Measurements from ENCODE around the gene SEC24D.

SEC24D gene

DNA sequence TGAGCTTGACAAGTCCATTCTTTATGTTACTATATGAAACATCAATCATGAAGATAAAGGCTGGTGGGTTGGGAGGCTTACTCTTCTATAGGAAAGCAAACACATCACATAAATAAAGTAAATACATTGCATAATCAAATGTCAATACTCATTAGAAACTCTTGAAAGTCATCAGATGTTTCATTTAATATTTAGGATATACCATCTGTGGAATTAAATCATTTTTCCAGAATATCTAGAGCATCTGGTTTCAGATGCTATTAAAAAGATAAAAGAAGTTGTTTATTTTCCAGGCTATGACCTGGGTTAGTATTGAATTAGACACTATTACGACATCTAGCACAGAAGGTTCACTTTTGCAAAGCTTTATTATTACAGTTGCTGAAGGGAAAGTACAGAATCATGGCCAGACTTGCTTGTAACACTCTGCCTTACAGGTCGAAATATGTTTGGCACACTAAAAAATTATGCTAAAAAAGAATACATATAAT lies 78.1 kb downstream of the SEC24D start:
- H3K36me3 Mint-ChIP-seq, result peaks cover 8% of the 10 kb centered on the region
- no peak overlapping the region for H3K4me3 Mint-ChIP-seq
- no peaks in the 10 kb centered on the region for H3K4me1 Mint-ChIP-seq
- no peaks in the 10 kb centered on the region for H3K27me3 Mint-ChIP-seq
- H3K9me3 Mint-ChIP-seq, result no peaks in the 10 kb centered on the region
- no peak overlapping the region for H3K27ac Mint-ChIP-seq

DNA sequence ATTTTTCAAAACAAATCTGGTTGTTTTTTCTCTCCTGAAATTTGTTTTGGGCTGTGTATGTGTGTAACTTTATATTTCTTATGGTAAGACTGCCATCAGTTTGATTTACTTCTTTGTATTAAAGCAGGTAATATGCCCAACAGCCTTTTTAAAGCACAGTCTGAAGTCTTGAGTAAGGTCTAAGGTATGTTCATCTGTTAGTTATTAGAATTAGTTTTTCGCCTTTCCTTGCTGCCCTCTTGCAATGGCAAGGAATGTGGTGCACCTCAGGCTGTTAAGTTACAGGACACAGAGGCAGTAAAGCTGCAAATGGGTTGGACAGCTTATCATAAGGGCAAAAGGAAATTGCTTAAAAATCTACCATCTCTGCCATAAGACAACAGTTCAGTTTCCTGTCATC lies 79.0 kb downstream of the SEC24D start:
- Mint-ChIP-seq H3K36me3 (peaks cover 9% of the 10 kb centered on the region), H3K4me3 (no peak overlapping the region), H3K27me3 (no peaks in the 10 kb centered on the region), H3K4me1 (no peaks in the 10 kb centered on the region), H3K27ac (no peak overlapping the region), H3K9me3 (no peaks in the 10 kb centered on the region)

GRCh38 chr4:118756429-118756828 lies 79.5 kb downstream of the SEC24D start:
- no peaks in the 10 kb centered on the region for H3K27me3 Mint-ChIP-seq
- H3K27ac Mint-ChIP-seq, result no peak overlapping the region
- H3K4me1 Mint-ChIP-seq, result no peaks in the 10 kb centered on the region
- H3K9me3 Mint-ChIP-seq, result no peaks in the 10 kb centered on the region
- H3K4me3 Mint-ChIP-seq, result no peak overlapping the region
- peaks cover 14% of the 10 kb centered on the region for H3K36me3 Mint-ChIP-seq

DNA sequence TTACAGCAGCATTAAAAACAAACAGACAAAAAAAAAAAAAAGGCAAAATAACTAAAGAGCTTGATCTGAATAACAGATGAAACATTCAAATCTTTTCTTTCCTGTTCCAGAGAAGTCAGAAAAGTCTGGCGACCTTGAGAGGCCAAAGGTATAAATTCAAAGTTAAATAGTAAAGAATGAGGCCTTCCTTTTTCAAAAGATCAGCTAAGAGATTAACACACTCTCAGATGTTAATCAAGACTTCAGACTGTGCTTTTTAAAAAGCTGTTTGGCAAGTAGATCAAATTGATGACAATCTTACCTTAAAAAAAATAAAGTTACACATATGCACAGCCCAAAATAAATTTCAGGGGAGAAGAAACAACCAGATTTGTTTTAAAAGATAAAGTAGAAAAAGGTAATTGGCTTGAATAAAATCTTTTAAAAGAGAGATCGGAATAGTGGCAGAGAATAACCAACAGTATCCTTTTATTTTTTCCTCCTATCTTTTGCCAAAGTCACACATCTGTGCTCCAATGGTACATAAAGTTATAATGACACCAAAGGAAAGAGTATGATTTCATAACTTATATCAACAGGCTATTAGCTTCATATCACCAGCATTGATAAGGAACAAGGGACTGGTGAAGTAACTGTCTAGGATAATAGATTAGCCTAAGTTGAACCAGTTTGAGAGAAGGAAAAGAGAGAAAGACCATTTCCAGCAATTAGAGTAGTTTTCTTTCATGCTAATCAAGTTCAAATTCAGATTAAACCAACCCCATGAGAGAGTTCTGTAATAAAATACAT lies 80.3 kb downstream of the SEC24D start:
- Mint-ChIP-seq H3K36me3 (peaks cover 11% of the 10 kb centered on the region), H3K27ac (no peak overlapping the region), H3K4me3 (no peak overlapping the region), H3K4me1 (no peaks in the 10 kb centered on the region), H3K27me3 (no peaks in the 10 kb centered on the region), H3K9me3 (no peaks in the 10 kb centered on the region)

DNA sequence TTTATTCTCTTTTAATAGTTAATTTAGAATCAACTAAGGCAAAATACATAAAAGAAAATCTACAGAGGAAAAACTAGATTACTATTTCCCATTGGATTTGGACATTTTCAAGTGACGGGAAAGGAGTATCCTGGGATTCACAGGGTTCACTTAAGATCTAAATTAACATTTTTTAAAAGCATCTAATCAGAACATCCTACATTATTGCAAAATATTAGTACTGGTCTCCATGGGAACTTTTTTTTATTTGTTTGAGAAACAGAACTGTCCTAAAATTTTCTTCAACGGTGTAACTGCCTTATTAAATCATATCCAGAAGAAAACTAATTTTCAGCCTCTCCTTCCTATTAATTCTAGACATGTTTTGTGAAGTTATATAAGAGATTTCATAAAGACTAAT lies 81.0 kb downstream of the SEC24D start:
- Mint-ChIP-seq H3K27me3 (no peaks in the 10 kb centered on the region), H3K4me1 (no peaks in the 10 kb centered on the region), H3K9me3 (no peaks in the 10 kb centered on the region), H3K27ac (no peak overlapping the region), H3K36me3 (peaks cover 11% of the 10 kb centered on the region), H3K4me3 (no peak overlapping the region)

DNA sequence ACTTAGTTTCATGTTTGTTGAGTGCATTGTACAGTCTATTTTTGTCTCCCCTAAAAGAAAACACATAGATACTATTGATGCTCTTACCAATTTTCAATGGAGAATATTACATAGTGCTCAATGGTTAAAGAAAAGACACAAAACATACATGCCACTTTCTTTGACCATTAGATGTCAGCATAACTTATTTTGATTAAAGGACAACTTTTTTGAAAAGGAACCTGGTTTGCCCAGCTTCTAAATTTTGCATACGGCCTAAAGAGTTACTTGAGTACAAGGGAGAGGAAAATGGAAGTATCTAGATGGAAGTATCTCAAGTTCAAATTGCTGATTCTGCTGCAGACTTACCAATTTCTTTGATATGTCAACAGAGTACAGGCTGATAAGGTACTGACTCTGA lies 82.2 kb downstream of the SEC24D start:
- Mint-ChIP-seq H3K36me3 (peaks cover 13% of the 10 kb centered on the region), H3K27ac (no peak overlapping the region), H3K9me3 (no peaks in the 10 kb centered on the region), H3K4me3 (no peak overlapping the region), H3K4me1 (no peaks in the 10 kb centered on the region), H3K27me3 (no peaks in the 10 kb centered on the region)

GRCh38 chr4:118753096-118753495 lies 82.8 kb downstream of the SEC24D start:
- Mint-ChIP-seq H3K27me3 (no peaks in the 10 kb centered on the region), H3K36me3 (peaks cover 13% of the 10 kb centered on the region), H3K27ac (no peak overlapping the region), H3K4me3 (no peak overlapping the region), H3K4me1 (no peaks in the 10 kb centered on the region), H3K9me3 (no peaks in the 10 kb centered on the region)

DNA sequence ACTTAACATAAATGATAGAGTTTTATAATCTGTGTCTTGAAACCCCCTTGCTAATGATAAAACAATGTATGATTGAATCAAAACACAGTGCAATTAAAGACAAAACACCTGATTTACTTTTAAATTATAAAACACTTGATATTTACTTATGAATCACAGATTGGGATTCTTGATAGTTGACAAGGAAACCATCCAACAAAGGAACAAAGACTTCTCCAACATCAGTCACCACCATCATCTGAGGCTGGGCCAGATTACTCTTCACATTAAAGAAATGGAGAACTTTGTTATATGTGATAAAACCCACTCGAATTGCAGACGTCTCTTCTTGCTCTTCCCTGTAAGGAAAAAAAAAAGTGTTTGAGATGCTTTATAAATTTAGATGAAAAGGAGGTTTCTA lies 83.4 kb downstream of the SEC24D start:
- Mint-ChIP-seq H3K27ac (no peak overlapping the region), H3K27me3 (no peaks in the 10 kb centered on the region), H3K9me3 (no peaks in the 10 kb centered on the region), H3K4me3 (no peak overlapping the region), H3K36me3 (peaks cover 12% of the 10 kb centered on the region), H3K4me1 (no peaks in the 10 kb centered on the region)

GRCh38 chr4:118751629-118752323 lies 84.2 kb downstream of the SEC24D start:
- Mint-ChIP-seq H3K4me3 (no peak overlapping the region), H3K4me1 (no peaks in the 10 kb centered on the region), H3K36me3 (peaks cover 11% of the 10 kb centered on the region), H3K9me3 (no peaks in the 10 kb centered on the region), H3K27me3 (no peaks in the 10 kb centered on the region), H3K27ac (no peak overlapping the region)

DNA sequence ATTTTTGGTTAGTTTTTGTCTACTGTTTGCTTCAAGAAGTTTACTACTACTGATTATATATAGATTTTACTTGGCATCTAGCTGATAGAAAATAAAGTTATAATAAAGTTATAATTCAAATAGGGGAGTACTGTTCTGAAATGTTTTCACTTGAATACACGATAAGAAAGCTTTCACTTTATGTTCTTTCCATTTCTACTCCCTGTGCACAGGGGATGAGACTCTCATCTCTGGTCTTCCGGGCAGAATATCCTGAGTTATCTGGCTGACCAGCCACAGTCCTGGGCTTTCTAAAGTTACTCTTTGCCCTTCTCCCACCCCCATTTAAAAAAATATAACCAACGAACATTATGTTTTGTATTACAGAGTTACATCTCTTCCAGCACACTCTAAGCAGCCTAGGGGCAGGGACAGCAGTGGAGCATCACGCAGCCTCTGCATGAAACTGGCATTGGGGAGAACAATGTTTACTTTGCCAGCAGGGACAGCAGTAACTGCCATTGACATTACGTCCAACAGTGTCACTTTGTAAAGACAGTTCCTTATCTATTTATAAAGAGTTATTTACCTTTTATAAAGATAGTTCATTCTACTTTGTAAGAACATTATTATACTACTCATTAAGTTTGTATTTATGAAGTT lies 86.5 kb downstream of the SEC24D start:
- H3K27me3 Mint-ChIP-seq, result no peaks in the 10 kb centered on the region
- no peak overlapping the region for H3K27ac Mint-ChIP-seq
- peaks cover 12% of the 10 kb centered on the region for H3K36me3 Mint-ChIP-seq
- no peaks in the 10 kb centered on the region for H3K9me3 Mint-ChIP-seq
- H3K4me3 Mint-ChIP-seq, result no peak overlapping the region
- no peaks in the 10 kb centered on the region for H3K4me1 Mint-ChIP-seq

- Mint-ChIP-seq H3K4me1 (no peaks in the 10 kb centered on the region), H3K4me3 (no peak overlapping the region), H3K9me3 (no peaks in the 10 kb centered on the region), H3K36me3 (peaks cover 9% of the 10 kb centered on the region), H3K27ac (no peak overlapping the region), H3K27me3 (no peaks in the 10 kb centered on the region)
Measured at GRCh38 chr4:118746251-118746919, 89.5 kb downstream of the SEC24D start.

- Mint-ChIP-seq H3K4me3 (no peak overlapping the region), H3K27me3 (no peaks in the 10 kb centered on the region), H3K27ac (no peak overlapping the region), H3K9me3 (no peaks in the 10 kb centered on the region), H3K36me3 (peaks cover 10% of the 10 kb centered on the region), H3K4me1 (no peaks in the 10 kb centered on the region)
Measured at GRCh38 chr4:118745357-118745756, 90.6 kb downstream of the SEC24D start.

- no peaks in the 10 kb centered on the region for H3K4me1 Mint-ChIP-seq
- no peaks in the 10 kb centered on the region for H3K27me3 Mint-ChIP-seq
- no peak overlapping the region for H3K4me3 Mint-ChIP-seq
- H3K27ac Mint-ChIP-seq, result no peak overlapping the region
- peaks cover 11% of the 10 kb centered on the region for H3K36me3 Mint-ChIP-seq
- H3K9me3 Mint-ChIP-seq, result no peaks in the 10 kb centered on the region
Measured at GRCh38 chr4:118743867-118744266, 92.1 kb downstream of the SEC24D start.

GRCh38 chr4:118742050-118742449 lies 93.9 kb downstream of the SEC24D start:
- Mint-ChIP-seq H3K4me1 (no peaks in the 10 kb centered on the region), H3K27ac (no peak overlapping the region), H3K36me3 (peaks cover 16% of the 10 kb centered on the region), H3K4me3 (no peak overlapping the region), H3K27me3 (no peaks in the 10 kb centered on the region), H3K9me3 (no peaks in the 10 kb centered on the region)

- Mint-ChIP-seq H3K9me3 (no peaks in the 10 kb centered on the region), H3K4me3 (no peak overlapping the region), H3K36me3 (peaks cover 16% of the 10 kb centered on the region), H3K27ac (no peak overlapping the region), H3K4me1 (no peaks in the 10 kb centered on the region), H3K27me3 (no peaks in the 10 kb centered on the region)
Measured at GRCh38 chr4:118741301-118741855, 94.5 kb downstream of the SEC24D start.

Data from activated naive CD4-positive, alpha-beta T cell treated with anti-CD3 and anti-CD28 coated beads, Interleukin-2, amount 50 U/mL, for 24 hours (primary cell).